H1 (cell line): ENCODE data around the gene SLC25A15.

Source experiments
- CBX5 ChIP-seq: fragments of 300-800, 300-1000 bp; sonication (generic); IDR thresholded peaks from 2 replicates; pipeline ENCODE4 v1.7.1; 2016; ENCODE audit warnings: antibody characterized with exemption, low read length, low read depth
- CEBPB ChIP-seq: IDR thresholded peaks from 2 replicates; pipeline ENCODE4 v1.6.1; 2012; ENCODE audit warnings: low read depth, low read length
- EP300 ChIP-seq, 2 experiments: IDR thresholded peaks; 1 replicate in 1 of 2; 2 replicates in 1 of 2; pipeline ENCODE4 v1.6.1; 2011 to 2012; ENCODE audit warnings: low read depth in 2 of 2, low read length in 2 of 2, mild to moderate bottlenecking in 2 of 2, borderline replicate concordance in 1 of 2, inconsistent platforms in 1 of 2, moderate library complexity in 1 of 2
- KDM5A ChIP-seq: fragments of 200-600 bp; IDR thresholded peaks from 2 replicates; pipeline ENCODE4 v1.7.1; 2012; ENCODE audit warnings: mild to moderate bottlenecking, low read length, inconsistent platforms, mixed read lengths
- POLR2AphosphoS5 ChIP-seq: IDR thresholded peaks from 2 replicates; pipeline ENCODE4 v1.6.1; 2011; ENCODE audit warnings: low read depth, low read length
- SP1 ChIP-seq: IDR thresholded peaks from 2 replicates; pipeline ENCODE4 v1.6.1; 2011; ENCODE audit warnings: low read depth, low read length
- TF ChIP-seq, protein P1 (sequence below), 3 experiments: IDR thresholded peaks; 1 replicate in 2 of 3; 2 replicates in 1 of 3; pipeline versions ENCODE4 v1.5.1 to v1.6.1; 2011; ENCODE audit warnings: low read length in 3 of 3, mild to moderate bottlenecking in 3 of 3, inconsistent platforms in 2 of 3, low read depth in 1 of 3, moderate library complexity in 1 of 3; ENCODE audit not compliant: insufficient read depth in 1 of 3; ENCODE audit errors: control extremely low read depth in 1 of 3

- TF ChIP-seq EP300 (IDR thresholded peaks at IDR 0.05; ENCODE audit: borderline replicate concordance in 1 of 2, low read depth in 2 of 2, low read length in 2 of 2): no peak
- no peak for TF ChIP-seq SP1
- TF ChIP-seq POLR2AphosphoS5: no peak
- TF ChIP-seq, protein P1, sequence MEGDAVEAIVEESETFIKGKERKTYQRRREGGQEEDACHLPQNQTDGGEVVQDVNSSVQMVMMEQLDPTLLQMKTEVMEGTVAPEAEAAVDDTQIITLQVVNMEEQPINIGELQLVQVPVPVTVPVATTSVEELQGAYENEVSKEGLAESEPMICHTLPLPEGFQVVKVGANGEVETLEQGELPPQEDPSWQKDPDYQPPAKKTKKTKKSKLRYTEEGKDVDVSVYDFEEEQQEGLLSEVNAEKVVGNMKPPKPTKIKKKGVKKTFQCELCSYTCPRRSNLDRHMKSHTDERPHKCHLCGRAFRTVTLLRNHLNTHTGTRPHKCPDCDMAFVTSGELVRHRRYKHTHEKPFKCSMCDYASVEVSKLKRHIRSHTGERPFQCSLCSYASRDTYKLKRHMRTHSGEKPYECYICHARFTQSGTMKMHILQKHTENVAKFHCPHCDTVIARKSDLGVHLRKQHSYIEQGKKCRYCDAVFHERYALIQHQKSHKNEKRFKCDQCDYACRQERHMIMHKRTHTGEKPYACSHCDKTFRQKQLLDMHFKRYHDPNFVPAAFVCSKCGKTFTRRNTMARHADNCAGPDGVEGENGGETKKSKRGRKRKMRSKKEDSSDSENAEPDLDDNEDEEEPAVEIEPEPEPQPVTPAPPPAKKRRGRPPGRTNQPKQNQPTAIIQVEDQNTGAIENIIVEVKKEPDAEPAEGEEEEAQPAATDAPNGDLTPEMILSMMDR (IDR thresholded peaks at IDR 0.05; ENCODE audit: control extremely low read depth in 1 of 3, insufficient read depth in 1 of 3, low read depth in 1 of 3, low read length in 3 of 3): peak in 2 of 3 experiments; percentile 31 to 33; a peak in 3 of 4 replicates
- no peak for TF ChIP-seq CEBPB
- no peak for TF ChIP-seq KDM5A
- TF ChIP-seq CBX5: no peak
These were observed at the start of gene SLC25A15 for GRCh38 chr13:40789275-40790153.
